OCI-LY7 (cell line): ENCODE measurements around the gene COL18A1.

Source experiments
- CTCF ChIP-seq: fragments of 200-600 bp; sonication (generic); conservative IDR thresholded peaks from 2 replicates; pipeline ENCODE4 v1.5.1; 2014; ENCODE audit warnings: mild to moderate bottlenecking, antibody characterized with exemption, low read length, moderate library complexity, mixed read lengths
- EZH2phosphoT487 ChIP-seq: fragments of 200-600 bp; sonication (generic); IDR thresholded peaks from 2 replicates; pipeline ENCODE4 v1.6.1; 2018; ENCODE audit warnings: low read depth, borderline replicate concordance, mild to moderate bottlenecking, mixed run types, antibody characterized with exemption, low read length, moderate library complexity, mixed read lengths

DNA sequence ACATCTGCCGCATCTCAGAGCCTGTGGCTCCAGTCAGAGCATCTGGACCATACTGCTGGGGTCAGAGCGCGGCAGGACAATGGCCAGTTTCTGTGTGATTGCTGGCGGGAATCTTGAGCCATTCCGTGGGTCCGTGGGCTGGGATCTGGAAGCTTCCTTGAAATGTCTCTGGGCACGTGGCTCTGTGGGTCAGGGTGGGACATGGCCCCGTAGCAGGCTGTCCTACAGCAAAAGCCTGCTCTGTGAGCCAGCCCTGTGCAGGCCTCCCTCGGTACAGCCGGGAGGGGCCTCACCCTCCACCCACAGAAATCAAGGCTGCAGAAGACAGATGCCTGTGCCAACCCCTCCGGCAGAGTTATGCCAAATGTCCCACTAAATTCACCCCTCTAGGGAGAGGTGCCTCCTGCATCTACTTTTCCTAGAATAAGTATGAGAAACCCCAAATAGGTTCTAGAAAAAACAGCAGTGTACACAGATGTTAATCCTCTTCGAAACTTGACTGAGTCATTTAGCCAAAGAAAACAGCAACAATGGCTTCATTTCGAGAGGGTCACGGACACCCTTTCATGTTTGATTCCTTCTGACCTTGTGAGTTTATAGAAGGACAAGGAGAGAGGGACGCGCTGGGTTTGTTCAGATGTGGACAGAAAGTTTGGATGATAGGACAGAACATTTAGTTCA lies 27.8 kb downstream of the COL18A1 start:
- TF ChIP-seq CTCF = no peak
- no peak for TF ChIP-seq EZH2phosphoT487
